ENCODE data around the gene SDF2.
"Not testable (repeated sequence)": the region's sequence is repeated elsewhere in the genome, so short reads cannot be mapped to it uniquely, and the experiment has no call there.

The SDF2 gene

GRCh38 chr17:28684963-28685362 is 23.3 kb upstream of the SDF2 start:
- peak; percentile 67 for DNase-seq (ENCODE audit: low spot score)

GRCh38 chr17:28682655-28683054 is 20.9 kb upstream of the SDF2 start:
- DNase-seq (ENCODE audit: low spot score), result no peak

GRCh38 chr17:28675980-28676379 is 14.3 kb upstream of the SDF2 start:
- DNase-seq (ENCODE audit: low spot score), result peak; percentile 43

- no peak for DNase-seq (ENCODE audit: low spot score)
Measured at GRCh38 chr17:28675490-28675889, 13.8 kb upstream of the SDF2 start.

GRCh38 chr17:28669918-28670317 is 8.2 kb upstream of the SDF2 start:
- no peak for DNase-seq (ENCODE audit: low spot score)

- no peak for DNase-seq (ENCODE audit: low spot score)
Measured at GRCh38 chr17:28667870-28668269, 6.2 kb upstream of the SDF2 start.

- DNase-seq (ENCODE audit: low spot score), result no peak
Measured at GRCh38 chr17:28665994-28666393, 4.3 kb upstream of the SDF2 start.

GRCh38 chr17:28663723-28664122 is 2.0 kb upstream of the SDF2 start:
- DNase-seq (ENCODE audit: low spot score), result no peak

GRCh38 chr17:28662527-28662829 is 772 bp upstream of the SDF2 start:
- no peak for DNase-seq (ENCODE audit: low spot score)

GRCh38 chr17:28659497-28659881 is 2.2 kb downstream of the SDF2 start:
- DNase-seq (ENCODE audit: low spot score), result not testable (repeated sequence)

- not testable (repeated sequence) for DNase-seq (ENCODE audit: low spot score)
Measured at GRCh38 chr17:28658766-28659496, 2.8 kb downstream of the SDF2 start.

- DNase-seq (ENCODE audit: low spot score), result not testable (repeated sequence)
Measured at GRCh38 chr17:28658342-28658741, 3.4 kb downstream of the SDF2 start.

- peak; percentile 32 for DNase-seq (ENCODE audit: low spot score)
Measured at GRCh38 chr17:28657756-28658155, 4.0 kb downstream of the SDF2 start.

GRCh38 chr17:28655160-28655559 is 6.5 kb downstream of the SDF2 start:
- DNase-seq (ENCODE audit: low spot score), result no peak

GRCh38 chr17:28648698-28649097 is 13.0 kb downstream of the SDF2 start:
- no peak for DNase-seq (ENCODE audit: low spot score)

- DNase-seq (ENCODE audit: low spot score), result no peak
Measured at GRCh38 chr17:28646039-28646754, 15.5 kb downstream of the SDF2 start.

- DNase-seq (ENCODE audit: low spot score), result no peak
Measured at GRCh38 chr17:28645576-28645939, 16.1 kb downstream of the SDF2 start.

- DNase-seq (ENCODE audit: low spot score), result peak; percentile 96
Measured at GRCh38 chr17:28644787-28645575, 16.7 kb downstream of the SDF2 start, which contains the start of gene BLTP2. Gene BLTP2, minus strand, starts transcription at chr17:28645158. Its CDS starts 102 bp downstream, at chr17:28645056.

GRCh38 chr17:28643983-28644786 is 17.5 kb downstream of the SDF2 start:
- DNase-seq (ENCODE audit: low spot score), result peak; percentile 67

- peak; percentile 14 for DNase-seq (ENCODE audit: low spot score)
Measured at GRCh38 chr17:28641579-28641978, 20.1 kb downstream of the SDF2 start.

GRCh38 chr17:28635506-28635905 is 26.2 kb downstream of the SDF2 start:
- DNase-seq (ENCODE audit: low spot score), result no peak

- no peak for DNase-seq (ENCODE audit: low spot score)
Measured at GRCh38 chr17:28634206-28634865, 27.4 kb downstream of the SDF2 start.
